Measurements from ENCODE around the gene TBRG4. TPM values are rescaled to one million over a fixed set of nuclear protein-coding genes. Genes with fewer than 3 reads are reported as not detected.
A peak's percentile ranks its signal among the peaks of the same experiment; 100 is the strongest.

The TBRG4 gene
- polyA plus RNA-seq, 1 donor from 2014 or later = 52.8 TPM

- H3K4me3 ChIP-seq (ENCODE audit: low read length) = no peak overlapping the region
- H3K27ac ChIP-seq (ENCODE audit: low read length) = no peak overlapping the region
- no peaks in the 10 kb centered on the region for H3K27me3 ChIP-seq (ENCODE audit: insufficient read depth, low read depth, low read length)
- no peaks in the 10 kb centered on the region for H3K9me3 ChIP-seq (ENCODE audit: low read length)
- no peak overlapping the region for H3K4me2 ChIP-seq (ENCODE audit: low read length)
- H3K36me3 ChIP-seq (ENCODE audit: insufficient read depth, low read length) = peaks cover 3% of the 10 kb centered on the region
- no peak overlapping the region for H3K9ac ChIP-seq (ENCODE audit: low read length)
- no peaks in the 10 kb centered on the region for H4K20me1 ChIP-seq (ENCODE audit: insufficient read depth)
- H3F3A ChIP-seq (ENCODE audit: insufficient read depth, low read length, poor library complexity, severe bottlenecking) = no peaks in the 10 kb centered on the region
- no peaks in the 10 kb centered on the region for H3K9me2 ChIP-seq (ENCODE audit: insufficient read depth, low read length)
- TF ChIP-seq TAF1 (IDR thresholded peaks at IDR 0.05; ENCODE audit: low read depth) (no peak), REST (IDR thresholded peaks at IDR 0.05; ENCODE audit: borderline replicate concordance) (no peak), SMC3 (conservative IDR thresholded peaks at IDR 0.05; ENCODE audit: poor library complexity) (no peak), MXI1 (conservative IDR thresholded peaks at IDR 0.05; ENCODE audit: poor library complexity, severe bottlenecking) (no peak), EZH2 (IDR thresholded peaks at IDR 0.05; ENCODE audit: borderline replicate concordance, insufficient read depth, low read length, poor library complexity, severe bottlenecking) (no peak), RAD21 (conservative IDR thresholded peaks at IDR 0.05) (no peak), EP300 (conservative IDR thresholded peaks at IDR 0.05; ENCODE audit: poor library complexity, severe bottlenecking) (no peak), CTCF (IDR thresholded peaks at IDR 0.05; ENCODE audit: poor library complexity, severe bottlenecking) (no peak), POLR2AphosphoS5 (IDR thresholded peaks at IDR 0.05) (no peak)
- no peaks in the 10 kb centered on the region for H3K79me2 ChIP-seq (replicated peaks; ENCODE audit: insufficient read depth, low read length)
- H2AFZ ChIP-seq (ENCODE audit: low read depth, low read length) = no peak overlapping the region
Measured at GRCh38 chr7:45074528-45075354, 36.8 kb downstream of the TBRG4 start.

- H3K27me3 ChIP-seq (ENCODE audit: insufficient read depth, low read depth, low read length) = no peaks in the 10 kb centered on the region
- TF ChIP-seq SMC3 (conservative IDR thresholded peaks at IDR 0.05; ENCODE audit: poor library complexity) (no peak), REST (IDR thresholded peaks at IDR 0.05; ENCODE audit: borderline replicate concordance) (no peak), MXI1 (conservative IDR thresholded peaks at IDR 0.05; ENCODE audit: poor library complexity, severe bottlenecking) (no peak), TAF1 (IDR thresholded peaks at IDR 0.05; ENCODE audit: low read depth) (no peak), POLR2AphosphoS5 (IDR thresholded peaks at IDR 0.05) (no peak), RAD21 (conservative IDR thresholded peaks at IDR 0.05) (no peak), CTCF (IDR thresholded peaks at IDR 0.05; ENCODE audit: poor library complexity, severe bottlenecking) (no peak), EP300 (conservative IDR thresholded peaks at IDR 0.05; ENCODE audit: poor library complexity, severe bottlenecking) (no peak), EZH2 (IDR thresholded peaks at IDR 0.05; ENCODE audit: borderline replicate concordance, insufficient read depth, low read length, poor library complexity, severe bottlenecking) (no peak)
- H3K9me3 ChIP-seq (ENCODE audit: low read length) = no peaks in the 10 kb centered on the region
- H3K9me2 ChIP-seq (ENCODE audit: insufficient read depth, low read length) = no peaks in the 10 kb centered on the region
- no peak overlapping the region for H2AFZ ChIP-seq (ENCODE audit: low read depth, low read length)
- no peak overlapping the region for H3K4me2 ChIP-seq (ENCODE audit: low read length)
- no peaks in the 10 kb centered on the region for H3F3A ChIP-seq (ENCODE audit: insufficient read depth, low read length, poor library complexity, severe bottlenecking)
- H3K4me3 ChIP-seq (ENCODE audit: low read length) = no peak overlapping the region
- peaks cover 3% of the 10 kb centered on the region for H3K36me3 ChIP-seq (ENCODE audit: insufficient read depth, low read length)
- H3K27ac ChIP-seq (ENCODE audit: low read length) = peak overlapping the region; percentile 34
- no peaks in the 10 kb centered on the region for H3K79me2 ChIP-seq (replicated peaks; ENCODE audit: insufficient read depth, low read length)
- peak overlapping the region; percentile 29 for H3K9ac ChIP-seq (ENCODE audit: low read length)
- H4K20me1 ChIP-seq (ENCODE audit: insufficient read depth) = no peaks in the 10 kb centered on the region
Measured at GRCh38 chr7:45073786-45074527, 37.5 kb downstream of the TBRG4 start.
